Measurements from ENCODE around the gene MORF4L2.

Gene MORF4L2

DNA sequence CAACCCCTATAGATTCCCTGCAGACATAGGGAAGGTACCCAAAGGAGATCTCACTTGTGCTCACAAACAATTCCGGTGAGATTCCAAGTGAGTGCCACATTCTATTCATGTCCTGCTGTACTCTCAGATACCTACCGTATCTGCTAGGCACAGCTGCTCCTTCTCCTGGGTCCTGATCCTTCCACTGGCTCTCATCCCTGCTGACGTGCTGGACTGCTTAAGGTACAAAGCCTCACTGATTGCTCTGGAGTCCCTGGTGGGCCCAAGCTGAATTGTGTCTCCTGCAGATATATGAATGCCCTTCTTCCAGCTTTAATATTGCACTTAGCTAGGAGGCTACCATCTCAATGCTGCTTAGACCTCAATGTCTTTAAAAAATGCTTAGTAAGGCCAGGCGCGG lies 55.4 kb downstream of the MORF4L2 start:
- no peak for DNase-seq (ENCODE audit: low read depth in 2 of 2)

DNA sequence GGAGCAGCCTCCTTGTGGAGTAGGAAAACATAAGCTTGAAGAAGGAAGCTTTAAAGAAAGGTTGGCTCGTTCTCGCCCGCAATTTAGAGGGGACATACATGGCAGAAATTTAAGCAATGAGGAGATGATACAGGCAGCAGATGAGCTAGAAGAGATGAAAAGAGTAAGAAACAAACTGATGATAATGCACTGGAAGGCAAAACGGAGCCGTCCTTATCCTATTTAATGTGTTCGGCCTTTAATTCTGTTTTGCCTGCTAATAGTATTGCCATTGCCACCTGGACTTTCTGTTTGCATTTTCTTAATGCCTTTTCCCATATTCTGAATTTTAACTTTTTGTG lies 56.4 kb downstream of the MORF4L2 start:
- no peak for DNase-seq (ENCODE audit: low read depth in 2 of 2)

DNA sequence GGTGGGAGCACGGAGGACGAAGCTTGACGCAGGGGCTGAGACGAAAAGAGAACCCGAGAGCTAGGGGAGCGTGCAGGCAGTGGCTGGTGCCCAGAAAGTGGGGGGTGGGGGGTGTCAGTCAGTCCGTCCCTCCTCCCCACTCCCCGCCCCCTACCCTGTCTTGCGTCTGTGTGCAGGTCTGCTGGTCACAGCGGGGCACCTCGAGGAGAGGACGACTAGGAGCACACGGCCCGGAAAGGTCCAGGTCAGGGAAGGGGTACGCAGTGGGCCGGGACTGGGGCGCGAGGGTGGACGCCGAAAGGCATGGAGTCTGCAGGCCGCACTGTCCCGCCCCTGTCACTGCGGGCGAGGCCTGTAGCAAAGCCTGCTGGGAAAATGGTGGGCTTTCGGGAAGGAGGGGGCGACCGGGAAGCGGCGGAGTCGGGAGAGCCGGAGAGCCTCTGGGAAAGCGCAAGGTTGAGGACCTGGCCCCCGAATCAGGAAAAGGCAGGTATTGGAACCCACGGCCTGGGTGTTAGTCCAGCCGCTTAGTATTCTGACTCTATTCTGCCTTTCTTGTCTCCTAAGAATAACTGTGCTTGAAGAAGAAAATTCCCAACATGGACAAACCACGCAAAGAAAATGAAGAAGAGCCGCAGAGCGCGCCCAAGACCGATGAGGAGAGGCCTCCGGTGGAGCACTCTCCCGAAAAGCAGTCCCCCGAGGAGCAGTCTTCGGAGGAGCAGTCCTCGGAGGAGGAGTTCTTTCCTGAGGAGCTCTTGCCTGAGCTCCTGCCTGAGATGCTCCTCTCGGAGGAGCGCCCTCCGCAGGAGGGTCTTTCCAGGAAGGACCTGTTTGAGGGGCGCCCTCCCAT lies 57.0 kb downstream of the MORF4L2 start:
- no peak for DNase-seq (ENCODE audit: low read depth in 2 of 2)

DNA sequence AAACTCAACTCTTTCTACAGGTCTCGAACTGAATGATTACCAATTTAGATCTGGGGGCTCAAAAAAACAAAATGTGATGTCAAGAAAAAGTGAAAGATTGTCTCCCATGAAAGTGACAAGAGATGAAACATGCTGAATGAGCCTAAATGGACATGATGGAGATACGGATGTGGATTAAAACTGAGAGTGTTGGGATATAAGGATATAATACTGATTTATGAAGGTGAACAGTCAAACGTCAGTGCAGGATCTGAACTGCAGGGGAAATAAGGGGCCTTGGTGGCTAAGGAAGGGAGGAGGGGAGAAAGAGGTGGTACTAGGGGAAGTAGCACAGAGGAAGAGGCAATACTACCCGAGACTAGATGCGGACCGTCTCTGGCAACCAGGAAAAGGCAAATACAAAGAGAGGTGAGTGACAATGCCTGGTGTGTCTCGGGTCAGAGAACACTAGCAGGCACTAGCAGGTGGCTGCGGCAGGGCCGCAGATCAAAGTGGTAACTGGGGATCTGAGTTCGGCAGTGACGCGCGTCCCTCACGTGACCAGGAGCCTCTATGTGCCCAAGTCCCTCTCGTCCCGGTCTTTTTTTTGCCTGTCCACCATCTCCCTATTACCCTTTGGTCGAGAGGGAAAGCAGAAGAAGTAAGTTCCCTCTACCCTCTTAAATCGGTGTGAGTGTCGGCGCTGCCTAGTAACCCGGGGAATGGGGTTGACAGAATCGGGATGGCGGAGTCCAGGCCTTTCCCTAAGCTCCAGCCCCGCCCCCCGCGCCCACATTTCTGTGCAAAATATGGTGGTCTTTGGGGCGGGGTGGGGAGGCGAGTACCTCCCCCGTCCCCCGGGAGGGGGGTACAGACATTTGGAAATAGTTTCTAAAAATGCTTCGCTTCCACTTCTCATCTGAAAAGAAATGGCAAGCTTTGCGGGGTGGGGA lies 57.8 kb downstream of the MORF4L2 start, which contains the start of gene TCEAL1:
TCEAL1 (plus strand) TSS at position 590 of the 932 bp plus-strand sequence. CDS start 942 bp downstream, outside the sequence.
- DNase-seq (ENCODE audit: low read depth in 2 of 2) = no peak

DNA sequence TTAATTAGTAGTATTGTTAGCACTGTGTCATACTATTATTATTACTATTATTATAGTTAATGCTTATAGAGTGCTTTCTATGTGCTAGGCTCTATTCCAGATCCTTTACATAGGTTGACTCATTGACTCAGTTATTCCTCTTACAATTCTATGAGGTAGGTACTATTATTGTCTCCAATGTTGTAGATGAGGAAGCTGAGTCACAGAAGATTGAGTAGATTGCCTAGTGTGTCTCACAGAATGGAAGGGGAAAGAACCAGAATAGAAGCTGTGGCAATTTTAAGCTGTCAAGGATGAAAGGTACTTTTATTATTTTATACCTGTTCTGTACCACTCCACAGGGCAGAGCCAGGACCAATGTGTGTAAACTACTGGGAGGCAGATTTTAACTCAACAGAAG lies 59.6 kb downstream of the MORF4L2 start:
- DNase-seq (ENCODE audit: low read depth in 2 of 2) = no peak
